GM23338 (cell line): ENCODE data around the gene CRYGB. TPM values are rescaled to one million over a fixed set of nuclear protein-coding genes. Genes with fewer than 3 reads are reported as not detected.

ENCODE experiments used
- ATAC-seq: fragments of 200-7000 bp; cut with Tn5 transposase; 3 replicates; pipeline ENCODE4 v1.9.1; 2020
- DNase-seq: peaks from one replicate; pipeline ENCODE4 v3.0.0-alpha.2; 2015; ENCODE audit warnings: low spot score
- H2AFZ ChIP-seq: fragments of 200-600 bp; sonication (generic); 2 replicates; pipeline ENCODE4 v1.8.0; 2016; ENCODE audit warnings: antibody characterized with exemption, mild to moderate bottlenecking, moderate library complexity
- H3F3A ChIP-seq: fragments of 200-600 bp; sonication (generic); replicated peaks from 2 replicates; pipeline ENCODE4 v1.8.0; 2017; ENCODE audit warnings: antibody characterized with exemption, mixed run types, low read depth
- H3K27ac ChIP-seq: fragments of 200-600 bp; sonication (generic); 2 replicates; pipeline ENCODE4 v1.6.1; 2016; ENCODE audit warnings: low read depth
- H3K27me3 ChIP-seq: fragments of 200-600 bp; sonication (generic); 2 replicates; pipeline ENCODE4 v1.8.0; 2016; ENCODE audit warnings: mild to moderate bottlenecking, mixed run types, moderate library complexity; ENCODE audit not compliant: insufficient read depth
- H3K36me3 ChIP-seq: fragments of 200-600 bp; sonication (generic); 2 replicates; pipeline ENCODE4 v1.8.0; 2016; ENCODE audit warnings: mild to moderate bottlenecking; ENCODE audit not compliant: insufficient read depth
- H3K4me1 ChIP-seq: fragments of 200-600 bp; sonication (generic); 2 replicates; pipeline ENCODE4 v1.8.0; 2016; ENCODE audit warnings: mild to moderate bottlenecking, moderate library complexity; ENCODE audit not compliant: insufficient read depth
- H3K4me2 ChIP-seq: fragments of 200-600 bp; sonication (generic); 2 replicates; pipeline ENCODE4 v1.7.1; 2017; ENCODE audit warnings: mixed run types
- H3K4me3 ChIP-seq: fragments of 200-600 bp; sonication (generic); 2 replicates; pipeline ENCODE4 v1.6.1; 2016; ENCODE audit warnings: mixed run types
- H3K79me2 ChIP-seq: fragments of 200-600 bp; sonication (generic); replicated peaks from 2 replicates; pipeline ENCODE4 v1.8.0; 2017; ENCODE audit warnings: mild to moderate bottlenecking; ENCODE audit not compliant: insufficient read depth
- H3K9me2 ChIP-seq: fragments of 200-600 bp; sonication (generic); 2 replicates; pipeline ENCODE4 v1.8.0; 2017; ENCODE audit not compliant: insufficient read depth
- H4K20me1 ChIP-seq: fragments of 200-600 bp; sonication (generic); replicated peaks from 2 replicates; pipeline ENCODE4 v1.8.0; 2017; ENCODE audit warnings: mild to moderate bottlenecking; ENCODE audit not compliant: insufficient read depth
- H3K27ac Mint-ChIP-seq: 2 replicates; pipeline ENCODE4 v1.8.0; 2020; ENCODE audit warnings: inconsistent platforms, mild to moderate bottlenecking, moderate library complexity, mixed read lengths
- H3K27me3 Mint-ChIP-seq: 3 replicates; pipeline ENCODE4 v1.8.0; 2022; ENCODE audit warnings: low read depth, mild to moderate bottlenecking, moderate library complexity, mixed read lengths, inconsistent platforms; ENCODE audit not compliant: insufficient read depth, poor library complexity
- H3K36me3 Mint-ChIP-seq: 3 replicates; pipeline ENCODE4 v1.8.0; 2021; ENCODE audit warnings: low read depth, mild to moderate bottlenecking, inconsistent platforms, moderate library complexity, mixed read lengths
- H3K4me1 Mint-ChIP-seq: 3 replicates; pipeline ENCODE4 v1.8.0; 2020; ENCODE audit warnings: mild to moderate bottlenecking, inconsistent platforms, mixed read lengths
- H3K4me3 Mint-ChIP-seq: 3 replicates; pipeline ENCODE4 v1.8.0; 2021; ENCODE audit warnings: moderate library complexity, mild to moderate bottlenecking, inconsistent platforms, mixed read lengths
- H3K9me3 Mint-ChIP-seq: 3 replicates; pipeline ENCODE4 v1.8.0; 2020; ENCODE audit warnings: moderate library complexity, mild to moderate bottlenecking, inconsistent platforms, mixed read lengths
- EZH2phosphoT487 ChIP-seq: fragments of 200-600 bp; sonication (generic); IDR thresholded peaks from one replicate; pipeline ENCODE4 v1.8.1; 2018; ENCODE audit warnings: antibody characterized with exemption; ENCODE audit not compliant: unreplicated experiment
- JUNB ChIP-seq: IDR thresholded peaks from one replicate; pipeline ENCODE4 v1.6.1; 2016; ENCODE audit warnings: antibody characterized with exemption; ENCODE audit not compliant: unreplicated experiment
- REST ChIP-seq: IDR thresholded peaks from one replicate; pipeline ENCODE4 v1.6.1; 2018; ENCODE audit warnings: antibody characterized with exemption; ENCODE audit not compliant: unreplicated experiment
- STAT1 ChIP-seq: IDR thresholded peaks from one replicate; pipeline ENCODE4 v1.6.1; 2016; ENCODE audit warnings: antibody characterized with exemption; ENCODE audit not compliant: unreplicated experiment
- ZNF331 ChIP-seq: fragments of 250-450 bp; sonication (Bioruptor Pico); IDR thresholded peaks from 2 replicates; pipeline ENCODE4 v1.5.0; 2020; ENCODE audit warnings: low read depth, mild to moderate bottlenecking, moderate library complexity
- ZNF462 ChIP-seq: fragments of 250-450 bp; sonication (Bioruptor Pico); IDR thresholded peaks from 2 replicates; pipeline ENCODE4 v1.5.0; 2020; ENCODE audit warnings: mild to moderate bottlenecking, moderate library complexity
- polyA plus RNA-seq: library from polyadenylated mRNA; unstranded; fragments of >200 nt; fragmentation: Nextera tagmentation; extraction: Ambion mirVana; gene quantifications from 2 replicates; pipeline ENCODE4 v1.2.1, GENCODE V29; 2016
- total RNA-seq: library from RNA; depleted of rRNA; stranded (reverse); fragments of >200 nt; shearing (Covaris generic); gene quantifications from 2 replicates; pipeline ENCODE4 v1.2.3, GENCODE V29; 2014

The CRYGB gene
- total and polyA plus RNA-seq, 2 experiments from 2014 or later = 0.92 to 1.9 TPM

- TF ChIP-seq ZNF462 (CRISPR knock-in tag) (no peak), EZH2phosphoT487 (no peak), JUNB (no peak), REST (no peak)
Observed at GRCh38 chr2:208096080-208096479, 49.9 kb downstream of the CRYGB start (continued).

- Histone ChIP-seq H3K4me3 (no peak overlapping the region), H2AFZ (no peak overlapping the region), H3K36me3 (no peaks in the 10 kb centered on the region), H3K79me2 (no peaks in the 10 kb centered on the region), H3K27ac (no peak overlapping the region), H4K20me1 (no peaks in the 10 kb centered on the region), H3K4me2 (no peak overlapping the region), H3K27me3 (no peaks in the 10 kb centered on the region), H3F3A (no peaks in the 10 kb centered on the region), H3K4me1 (no peaks in the 10 kb centered on the region), H3K9me2 (no peaks in the 10 kb centered on the region)
- no peak for DNase-seq
- no peaks in the 10 kb centered on the region; the same call in 2 of the 3 replicates for H3K36me3 Mint-ChIP-seq
- no peaks in the 10 kb centered on the region for H3K4me1 Mint-ChIP-seq
- no peak for ATAC-seq
- H3K27me3 Mint-ChIP-seq = peaks cover 2% of the 10 kb centered on the region
- H3K4me3 Mint-ChIP-seq = no peak overlapping the region
- H3K9me3 Mint-ChIP-seq = no peaks in the 10 kb centered on the region
- no peak for TF ChIP-seq ZNF331 (CRISPR knock-in tag)
- TF ChIP-seq ZNF462 (CRISPR knock-in tag) = no peak
- no peak for TF ChIP-seq EZH2phosphoT487
- TF ChIP-seq STAT1 = no peak
- H3K27ac Mint-ChIP-seq = no peak overlapping the region
Observed at GRCh38 chr2:208093128-208093527, 52.8 kb downstream of the CRYGB start.
